DMS 273 (cell line): ENCODE data around the gene PEG3.

Source experiments
- DNase-seq: peaks from one replicate; lab custom pipeline; 2025; ENCODE audit not compliant: unreplicated experiment; lab: John Stamatoyannopoulos, UW

Gene PEG3

DNA sequence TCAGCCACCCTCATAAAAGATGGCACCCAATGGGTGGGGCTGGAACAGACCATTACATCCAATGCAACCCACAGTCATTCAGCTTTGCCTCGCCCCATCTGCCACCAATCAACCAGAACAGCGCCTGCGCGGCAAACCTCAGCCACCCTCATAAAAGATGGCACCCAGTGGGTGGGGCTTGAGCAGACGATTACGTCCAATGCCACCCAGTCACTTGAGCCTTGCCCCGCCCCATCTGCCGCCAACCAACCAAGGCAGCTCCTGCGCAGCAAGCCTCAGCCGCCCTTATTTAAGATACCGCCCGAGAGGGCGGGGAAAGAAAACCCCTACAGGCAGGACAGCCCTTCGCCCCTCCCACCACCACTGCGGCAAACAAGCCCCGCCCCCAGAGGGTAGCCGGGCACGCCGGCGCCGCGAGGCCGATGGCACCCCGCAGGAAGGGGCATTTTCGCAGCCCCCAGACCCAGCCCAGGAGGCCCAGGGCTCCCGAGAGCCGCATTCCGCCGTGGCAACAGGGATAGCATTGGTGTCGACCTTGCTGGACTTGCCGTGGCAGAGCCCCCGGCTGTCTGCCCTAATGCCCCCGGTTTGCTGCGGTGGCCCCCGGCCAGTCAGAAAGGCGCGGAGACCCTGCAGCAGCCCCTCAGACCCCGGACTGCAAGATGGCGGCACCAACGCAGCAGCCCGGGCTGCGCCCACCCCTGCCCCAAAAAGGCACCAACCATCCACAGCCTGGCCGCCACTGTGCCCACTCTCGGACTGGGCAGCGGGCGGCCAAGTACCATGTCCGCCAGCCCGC, 675 bp downstream of the PEG3 start:
- DNase-seq = peak; percentile 100

DNA sequence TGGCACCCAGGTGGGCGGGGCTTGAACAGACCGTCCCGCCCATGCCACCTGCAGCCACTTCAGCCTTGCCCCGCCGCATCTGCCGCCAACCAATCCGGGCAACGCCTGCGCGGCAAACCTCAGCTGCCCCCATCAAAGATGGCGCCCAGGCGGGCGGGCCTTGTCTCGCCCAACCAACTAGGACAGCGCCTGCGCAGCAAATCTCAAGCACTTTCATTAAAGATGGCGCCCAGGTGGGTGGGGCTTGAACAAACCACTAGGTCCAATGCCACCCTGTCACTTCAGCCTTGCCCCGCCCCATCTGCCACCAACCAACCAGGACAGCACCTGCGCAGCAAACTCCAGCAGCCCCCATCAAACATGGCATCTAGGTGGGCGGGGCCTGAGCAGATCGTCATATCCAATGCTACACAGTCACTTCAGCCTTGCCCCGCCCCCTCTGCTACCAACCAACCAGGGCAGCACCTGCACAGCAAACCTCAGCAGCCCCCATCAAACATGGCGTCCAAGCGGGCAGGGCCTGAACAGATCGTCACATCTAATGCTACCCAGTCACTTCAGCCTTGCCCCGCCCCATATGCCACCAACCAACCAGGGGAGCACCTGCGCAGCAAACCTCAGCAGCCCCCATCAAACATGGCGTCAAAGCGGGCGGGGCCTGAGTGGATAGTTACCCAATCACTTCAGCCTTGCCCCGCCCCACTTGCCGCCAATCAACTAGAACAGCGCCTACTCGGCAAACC, 1.4 kb downstream of the PEG3 start:
- DNase-seq = peak; percentile 100

- DNase-seq = peak; percentile 93
These were observed 2.3 kb downstream of the PEG3 start for GRCh38 chr19:56838024-56838908.

DNA sequence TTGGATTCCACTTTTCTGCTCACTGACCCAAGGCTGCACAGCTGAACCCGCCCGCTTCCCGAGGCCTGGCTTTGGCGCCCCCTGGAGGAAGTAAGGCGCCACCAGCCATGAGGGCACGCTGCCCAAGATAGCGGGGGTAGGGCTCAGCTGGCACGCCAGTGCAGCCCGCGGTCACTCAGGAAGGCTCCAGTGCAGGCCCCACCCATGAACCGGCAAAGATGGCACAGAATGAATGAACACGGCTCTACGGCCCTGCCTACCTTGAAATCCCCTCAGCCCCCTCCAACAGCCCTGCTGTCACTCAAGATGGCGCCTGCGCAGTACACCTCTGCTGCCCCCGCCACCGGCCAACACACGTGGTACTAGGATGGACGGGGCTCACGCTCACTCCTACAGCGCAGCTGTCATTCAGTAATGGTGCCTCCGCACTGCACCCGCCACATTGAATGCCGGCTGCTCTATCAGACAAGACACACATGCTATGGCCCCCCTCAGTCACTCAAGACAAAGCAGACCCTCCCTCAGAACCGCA, 3.0 kb downstream of the PEG3 start:
- DNase-seq = peak; percentile 90

DNA sequence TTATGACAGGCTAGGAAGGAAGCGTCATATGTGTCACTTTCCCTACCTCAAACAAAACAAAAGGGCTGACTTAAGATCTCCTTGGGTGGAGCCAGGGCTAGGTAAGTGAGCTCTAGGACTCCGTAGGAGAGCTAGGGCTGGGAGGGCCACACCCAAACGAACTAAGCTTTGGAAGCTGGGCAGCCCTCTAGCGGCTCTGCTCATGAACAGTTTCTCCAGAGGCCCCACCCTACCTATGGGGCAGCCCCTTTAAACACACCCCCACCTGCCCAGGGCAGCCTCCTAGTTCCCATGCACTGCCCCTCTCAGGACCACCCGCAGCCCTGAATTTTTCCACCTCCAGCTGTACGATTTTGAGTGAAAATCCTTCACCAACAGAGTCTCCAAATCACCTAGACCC, 3.5 kb downstream of the PEG3 start:
- peak; percentile 53 for DNase-seq

GRCh38 chr19:56836059-56836458, 4.5 kb downstream of the PEG3 start:
- no peak for DNase-seq

DNA sequence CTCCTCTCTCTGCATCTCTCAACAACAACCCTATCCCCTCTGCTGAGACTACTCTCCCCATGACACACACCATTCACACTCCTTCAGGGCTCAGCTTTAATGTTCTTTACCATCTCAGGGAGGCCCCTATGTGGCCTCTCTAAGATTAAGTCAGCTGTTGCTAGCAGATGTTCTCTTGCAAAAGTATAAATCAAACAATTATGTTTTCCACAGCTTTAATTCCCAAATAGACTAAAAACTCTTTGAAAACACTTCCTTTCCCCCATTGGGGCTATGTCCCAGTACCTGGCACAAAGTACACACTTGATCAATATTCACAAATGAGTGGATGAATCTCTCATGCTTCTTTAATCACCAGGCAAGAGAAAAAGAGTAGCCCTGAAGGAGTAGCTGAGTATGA, 5.1 kb downstream of the PEG3 start:
- DNase-seq = no peak

DNA sequence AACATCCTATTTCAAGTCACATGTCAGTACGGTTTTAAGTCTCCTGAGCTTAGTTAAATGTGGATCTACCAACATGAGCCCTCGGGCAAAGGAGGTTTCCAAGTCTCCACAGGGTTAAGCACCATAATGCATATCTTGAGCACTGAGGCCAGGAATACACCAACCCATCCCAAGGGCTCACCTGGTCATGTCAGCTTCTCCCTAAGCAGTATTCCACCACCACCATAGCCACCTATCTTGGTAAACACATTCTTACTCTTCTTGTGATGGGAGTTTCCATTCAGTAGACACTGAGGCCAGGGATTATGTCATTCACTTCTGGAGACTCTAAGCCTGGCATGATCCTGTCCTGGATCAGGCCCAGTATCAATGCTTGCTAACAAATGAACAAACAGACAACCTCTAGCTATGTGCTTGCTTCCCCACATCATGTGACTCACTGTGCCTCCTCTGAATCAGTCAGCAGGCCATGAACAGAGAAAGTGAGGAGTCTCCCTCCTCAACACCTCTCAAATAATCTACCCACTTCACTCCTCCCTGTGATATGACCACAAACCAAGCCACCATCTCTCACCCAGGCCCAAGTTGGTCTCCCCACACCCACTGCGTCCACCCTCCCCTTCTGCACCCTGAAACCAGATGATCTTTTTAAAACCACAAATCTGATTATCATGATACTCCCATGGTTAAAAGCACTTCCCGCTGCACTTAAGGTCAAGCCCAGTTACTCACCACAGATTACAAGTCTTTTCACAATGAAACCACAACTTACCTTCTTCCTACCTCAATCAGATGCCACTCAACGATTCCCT, 5.8 kb downstream of the PEG3 start:
- DNase-seq = no peak

DNA sequence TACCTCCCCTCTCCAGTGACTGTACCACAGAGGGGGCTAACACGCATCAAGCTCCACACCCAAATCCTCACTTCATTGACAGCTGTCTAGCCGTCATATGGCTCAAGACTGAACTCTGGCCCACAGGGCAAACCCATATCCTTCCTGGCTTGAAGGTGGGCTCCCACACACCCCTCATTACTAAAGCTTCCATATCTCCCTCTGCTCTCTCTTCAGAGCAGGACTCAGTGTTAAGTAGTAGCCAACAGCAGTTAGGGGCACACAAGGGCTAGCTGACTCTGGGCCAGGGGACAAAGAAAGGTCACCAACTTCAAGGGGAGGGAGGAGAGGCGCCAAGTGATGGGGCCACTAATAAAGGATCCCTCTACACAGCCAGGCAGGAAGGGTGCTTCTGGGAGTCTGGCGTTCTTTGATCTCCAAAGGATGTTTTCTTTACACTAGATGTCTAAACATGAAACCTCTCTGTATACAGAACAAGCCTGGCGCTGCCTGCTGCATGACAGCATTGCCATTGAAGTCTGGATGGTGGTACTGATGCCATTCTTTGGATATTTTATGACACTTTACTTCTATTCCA, 8.1 kb downstream of the PEG3 start:
- no peak for DNase-seq

- no peak for DNase-seq
These were observed 9.3 kb downstream of the PEG3 start for GRCh38 chr19:56831255-56831654.

DNA sequence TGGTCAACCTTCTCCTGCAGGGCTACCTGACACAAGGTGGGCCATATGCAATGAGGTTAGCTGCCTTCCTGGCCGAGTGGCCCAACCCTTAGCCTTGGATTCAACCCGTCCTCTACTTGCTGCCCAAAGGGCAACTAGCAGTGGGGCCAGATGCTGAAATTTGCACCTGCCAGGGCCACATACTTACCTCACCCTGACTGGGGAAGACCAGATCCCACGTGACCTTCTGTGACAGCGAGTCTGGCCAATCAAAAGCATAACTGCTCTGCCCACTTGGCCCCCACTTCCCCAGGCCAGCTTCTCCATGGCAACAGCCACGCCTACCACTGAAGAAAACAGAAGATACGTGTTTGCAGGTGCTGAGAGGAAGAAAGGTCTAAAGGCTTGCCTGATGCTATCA, 10.9 kb downstream of the PEG3 start:
- DNase-seq = no peak

DNA sequence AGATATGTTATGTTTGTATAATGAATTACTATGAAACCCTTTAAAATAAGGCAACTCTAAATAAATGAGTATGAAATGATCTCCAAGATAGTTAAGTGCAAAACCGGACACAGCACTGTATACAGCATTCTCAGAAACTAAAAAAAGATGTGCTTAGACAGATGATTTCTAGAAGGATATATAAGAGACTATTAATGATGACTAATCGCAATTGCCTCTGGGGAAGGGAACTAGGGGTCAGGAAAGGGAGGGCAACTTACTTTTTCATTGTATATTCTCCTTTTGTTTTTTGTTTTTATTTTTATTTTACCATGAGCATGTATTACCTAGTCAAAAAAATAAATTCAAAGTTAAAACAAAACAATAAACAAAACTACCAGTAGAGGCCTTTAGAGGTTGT, 12.8 kb downstream of the PEG3 start:
- no peak for DNase-seq

GRCh38 chr19:56823956-56824355, 16.6 kb downstream of the PEG3 start:
- DNase-seq = no peak

GRCh38 chr19:56823417-56823816, 17.1 kb downstream of the PEG3 start:
- no peak for DNase-seq

DNA sequence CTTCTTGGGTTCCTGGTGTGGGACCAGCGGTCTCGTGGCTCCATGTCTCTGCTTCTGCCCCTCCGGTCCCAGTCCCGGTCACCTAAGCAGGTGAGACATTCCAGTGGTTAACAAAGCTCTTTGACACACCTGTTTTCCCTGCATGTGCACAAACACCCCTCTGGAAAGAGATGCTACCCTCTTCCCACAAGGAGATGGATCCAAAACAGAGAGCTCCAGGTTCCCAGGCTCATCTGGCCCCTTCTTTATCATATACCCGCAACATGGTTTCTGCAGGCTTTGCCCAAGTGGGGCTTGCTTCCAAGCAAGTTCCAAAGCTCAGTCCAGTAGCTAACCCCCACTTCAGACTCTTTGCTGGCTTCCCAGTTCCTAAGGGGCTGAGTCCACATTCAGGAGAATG, 17.8 kb downstream of the PEG3 start:
- DNase-seq = no peak

DNA sequence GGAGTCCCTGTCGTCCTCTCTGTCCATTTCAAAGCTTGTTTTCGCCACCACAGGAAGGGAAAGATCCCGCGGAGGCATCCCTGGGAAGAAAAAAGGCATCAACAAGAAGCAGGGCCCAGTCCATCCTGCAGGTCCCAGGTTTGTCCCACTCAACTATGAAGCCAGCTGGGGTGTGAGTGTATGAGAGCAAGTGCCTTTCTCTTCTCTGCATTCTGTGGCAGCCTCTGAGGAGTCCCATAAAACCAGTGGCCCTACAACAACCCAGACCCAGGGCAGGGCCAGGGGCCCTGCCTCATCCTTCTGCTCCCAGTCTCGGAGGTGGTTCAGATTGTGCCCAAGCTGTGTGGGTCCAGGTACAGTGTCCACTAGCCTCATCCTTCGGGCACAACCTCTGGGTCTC, 18.9 kb downstream of the PEG3 start:
- DNase-seq = no peak

DNA sequence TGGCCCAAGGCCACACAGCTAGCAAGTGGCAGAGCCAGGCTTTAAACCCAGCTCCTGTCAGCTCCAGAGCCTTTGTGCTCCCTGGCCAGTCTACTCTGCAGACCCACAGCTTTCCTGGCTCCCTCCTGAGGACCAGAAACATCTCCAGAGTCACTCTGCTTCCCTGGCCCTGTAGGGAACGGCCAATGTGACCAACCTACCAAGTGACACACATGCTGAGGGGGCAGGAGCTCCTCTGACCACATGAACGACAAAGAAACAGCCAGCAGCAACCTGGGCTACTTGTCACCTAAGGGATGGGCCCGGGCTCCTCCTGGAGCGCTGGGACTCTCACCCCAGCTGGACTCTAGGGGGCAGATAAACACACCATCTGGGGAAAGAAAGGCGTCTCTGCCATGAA, 19.3 kb downstream of the PEG3 start:
- no peak for DNase-seq

- no peak for DNase-seq
These were observed 21.4 kb downstream of the PEG3 start for GRCh38 chr19:56819166-56819565.

DNA sequence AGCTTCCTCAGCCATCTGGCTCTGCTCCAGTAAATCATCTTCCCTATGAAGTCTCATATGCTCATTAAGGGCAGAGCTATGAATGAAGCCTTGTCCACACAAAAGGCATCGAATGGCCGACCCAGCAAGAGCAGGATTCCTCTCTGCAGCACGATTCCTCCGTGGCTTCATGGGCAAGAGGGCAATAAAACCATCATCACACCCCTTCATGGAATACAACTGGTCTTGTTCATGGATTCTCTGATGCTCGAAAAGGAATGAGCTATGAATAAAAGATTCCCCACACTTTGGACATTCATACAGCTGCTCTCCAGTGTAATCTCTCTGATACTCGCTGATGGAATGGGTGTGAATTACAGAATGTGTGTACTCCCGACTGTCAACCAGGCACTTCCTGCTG, 25.9 kb downstream of the PEG3 start:
- DNase-seq = no peak

- no peak for DNase-seq
These were observed 27.0 kb downstream of the PEG3 start for GRCh38 chr19:56813531-56813930.
